NCI-H1048 (cell line): ENCODE results near the gene NAA20.

Source experiments
- DNase-seq: peaks from one replicate; lab custom pipeline; 2025; lab: John Stamatoyannopoulos, UW

Gene NAA20

GRCh38 chr20:20017001-20017843 is at the start of gene NAA20:
Gene NAA20, plus strand, starts transcription at chr20:20017362. Its CDS starts 35 bp downstream, at chr20:20017397.
- DNase-seq, result peak; percentile 66

GRCh38 chr20:19967445-19967844 is 49.7 kb upstream of the NAA20 start:
- no peak for DNase-seq

GRCh38 chr20:19968028-19968427 is 49.1 kb upstream of the NAA20 start:
- DNase-seq, result no peak

- no peak for DNase-seq
Observed at GRCh38 chr20:19968466-19969073, 48.6 kb upstream of the NAA20 start.

GRCh38 chr20:19969106-19969505 is 48.1 kb upstream of the NAA20 start:
- DNase-seq, result no peak

- no peak for DNase-seq
Observed at GRCh38 chr20:19969507-19970255, 47.5 kb upstream of the NAA20 start.

- no peak for DNase-seq
Observed at GRCh38 chr20:19970256-19970765, 46.9 kb upstream of the NAA20 start.

- no peak for DNase-seq
Observed at GRCh38 chr20:19971116-19971515, 46.0 kb upstream of the NAA20 start.

GRCh38 chr20:19973961-19974629 is 43.1 kb upstream of the NAA20 start:
- no peak for DNase-seq

GRCh38 chr20:19974630-19975435 is 42.3 kb upstream of the NAA20 start:
- DNase-seq, result no peak

- no peak for DNase-seq
Observed at GRCh38 chr20:19975436-19975799, 41.7 kb upstream of the NAA20 start.

- DNase-seq, result no peak
Observed at GRCh38 chr20:19975901-19976300, 41.3 kb upstream of the NAA20 start.

GRCh38 chr20:19976595-19977372 is 40.4 kb upstream of the NAA20 start:
- DNase-seq, result no peak

- no peak for DNase-seq
Observed at GRCh38 chr20:19977373-19977770, 39.8 kb upstream of the NAA20 start.

- DNase-seq, result no peak
Observed at GRCh38 chr20:19978511-19979210, 38.5 kb upstream of the NAA20 start.

- DNase-seq, result no peak
Observed at GRCh38 chr20:19981031-19981451, 36.1 kb upstream of the NAA20 start.

GRCh38 chr20:19986419-19986818 is 30.7 kb upstream of the NAA20 start:
- no peak for DNase-seq

- DNase-seq, result no peak
Observed at GRCh38 chr20:19987046-19987445, 30.1 kb upstream of the NAA20 start.

GRCh38 chr20:19990850-19991249 is 26.3 kb upstream of the NAA20 start:
- no peak for DNase-seq

- no peak for DNase-seq
Observed at GRCh38 chr20:19991308-19991707, 25.9 kb upstream of the NAA20 start.
